Liver (tissue), 3 donors: ENCODE results near the gene TACR1.
"Not testable (repeated sequence)": the region's sequence is repeated elsewhere in the genome, so short reads cannot be mapped to it uniquely, and the experiment has no call there.

ENCODE experiments used
- ATF3 ChIP-seq: IDR thresholded peaks from 2 replicates; pipeline ENCODE4 v1.6.1; 2016; ENCODE audit warnings: antibody characterized with exemption
- CTCF ChIP-seq: fragments of 150-350 bp; IDR thresholded peaks from 2 replicates; pipeline ENCODE4 v1.5.1; 2017; ENCODE audit warnings: improper control_type of control experiment, low read depth, low read length; ENCODE audit not compliant: missing input control
- EGR1 ChIP-seq, 2 donors: IDR thresholded peaks; 2 replicates each; pipeline ENCODE4 v1.6.1; 2016 to 2018; ENCODE audit warnings: antibody characterized with exemption in 2 of 2, low read depth in 2 of 2
- FOXA1 ChIP-seq: IDR thresholded peaks from 2 replicates; pipeline ENCODE4 v1.6.1; 2016; ENCODE audit warnings: antibody characterized with exemption
- GABPA ChIP-seq, 2 donors: IDR thresholded peaks in 1 of 2; conservative IDR thresholded peaks in 1 of 2; 2 replicates each; pipeline ENCODE4 v1.6.1; 2016; ENCODE audit warnings: antibody characterized with exemption in 2 of 2, mild to moderate bottlenecking in 1 of 2, moderate library complexity in 1 of 2
- HNF4A ChIP-seq, 2 donors: conservative IDR thresholded peaks; 2 replicates each; pipeline ENCODE4 v1.6.1; 2016; ENCODE audit warnings: antibody characterized with exemption in 2 of 2, mild to moderate bottlenecking in 2 of 2
- JUND ChIP-seq, 2 donors: IDR thresholded peaks; 2 replicates each; pipeline ENCODE4 v1.6.1; 2016; ENCODE audit warnings: antibody characterized with exemption in 2 of 2
- MAX ChIP-seq: IDR thresholded peaks from 2 replicates; pipeline ENCODE4 v1.6.1; 2016; ENCODE audit warnings: antibody characterized with exemption
- RAD21 ChIP-seq, 2 donors: IDR thresholded peaks; 2 replicates each; pipeline ENCODE4 v1.6.1; 2016; ENCODE audit warnings: antibody characterized with exemption in 2 of 2, mild to moderate bottlenecking in 2 of 2
- REST ChIP-seq: IDR thresholded peaks from 2 replicates; pipeline ENCODE4 v1.6.1; 2016; ENCODE audit warnings: antibody characterized with exemption, mild to moderate bottlenecking
- SP1 ChIP-seq: IDR thresholded peaks from 2 replicates; pipeline ENCODE4 v1.6.1; 2018; ENCODE audit warnings: antibody characterized with exemption, mild to moderate bottlenecking
- TAF1 ChIP-seq: conservative IDR thresholded peaks from 2 replicates; pipeline ENCODE4 v1.6.1; 2016; ENCODE audit warnings: antibody characterized with exemption, mild to moderate bottlenecking
- YY1 ChIP-seq: IDR thresholded peaks from 2 replicates; pipeline ENCODE4 v1.6.1; 2016; ENCODE audit warnings: antibody characterized with exemption, mild to moderate bottlenecking
- ZBTB33 ChIP-seq: IDR thresholded peaks from 2 replicates; pipeline ENCODE4 v1.6.1; 2016; ENCODE audit warnings: antibody characterized with exemption
- donor health status: healthy.
- donor health status: healthy.

GRCh38 chr2:75057150-75057549, 142.2 kb downstream of the TACR1 start:
- TF ChIP-seq CTCF; JUND (IDR thresholded peaks at IDR 0.05); SP1; MAX; TAF1; ZBTB33; EGR1 (IDR thresholded peaks at IDR 0.05; ENCODE audit: low read depth in 2 of 2); HNF4A (conservative IDR thresholded peaks at IDR 0.05); FOXA1; RAD21 (IDR thresholded peaks at IDR 0.05); REST; GABPA (IDR thresholded peaks at IDR 0.05 in 1 of 2, conservative IDR thresholded peaks at IDR 0.05 in 1 of 2); ATF3; YY1: not testable (repeated sequence)
